Neural progenitor cell (in vitro differentiated cells): ENCODE results near the gene RSRP1.
"Not testable (repeated sequence)": the region's sequence is repeated elsewhere in the genome, so short reads cannot be mapped to it uniquely, and the experiment has no call there.

Experiments
- EZH2phosphoT487 ChIP-seq: fragments of 200-600 bp; sonication (generic); IDR thresholded peaks from 2 replicates; pipeline ENCODE4 v1.6.1; 2017; ENCODE audit warnings: antibody characterized with exemption
- TF ChIP-seq, protein P1 (sequence below): fragments of 200-600 bp; sonication (generic); IDR thresholded peaks from 2 replicates; pipeline ENCODE4 v1.5.1; 2017; ENCODE audit warnings: antibody characterized with exemption, mild to moderate bottlenecking

DNA sequence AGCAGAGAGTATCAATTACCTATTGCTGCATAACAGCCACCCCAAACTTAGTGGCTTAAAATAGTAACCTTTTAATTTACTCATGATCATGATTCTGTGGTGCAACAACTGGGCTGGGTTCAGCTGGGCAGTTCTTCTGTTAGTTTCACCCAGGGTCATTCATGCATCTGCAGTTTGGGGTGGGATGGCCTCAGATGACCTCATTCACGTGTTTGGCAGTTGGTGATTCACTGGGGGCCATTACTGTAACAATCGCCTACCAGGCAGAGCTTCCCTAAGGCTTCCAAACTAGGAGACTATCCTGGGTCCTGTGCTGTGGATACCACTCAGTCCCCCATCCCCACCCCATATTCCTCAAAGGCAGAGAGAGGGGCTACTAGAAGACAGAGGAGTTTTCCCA, 31.1 kb upstream of the RSRP1 start:
- TF ChIP-seq, protein P1, sequence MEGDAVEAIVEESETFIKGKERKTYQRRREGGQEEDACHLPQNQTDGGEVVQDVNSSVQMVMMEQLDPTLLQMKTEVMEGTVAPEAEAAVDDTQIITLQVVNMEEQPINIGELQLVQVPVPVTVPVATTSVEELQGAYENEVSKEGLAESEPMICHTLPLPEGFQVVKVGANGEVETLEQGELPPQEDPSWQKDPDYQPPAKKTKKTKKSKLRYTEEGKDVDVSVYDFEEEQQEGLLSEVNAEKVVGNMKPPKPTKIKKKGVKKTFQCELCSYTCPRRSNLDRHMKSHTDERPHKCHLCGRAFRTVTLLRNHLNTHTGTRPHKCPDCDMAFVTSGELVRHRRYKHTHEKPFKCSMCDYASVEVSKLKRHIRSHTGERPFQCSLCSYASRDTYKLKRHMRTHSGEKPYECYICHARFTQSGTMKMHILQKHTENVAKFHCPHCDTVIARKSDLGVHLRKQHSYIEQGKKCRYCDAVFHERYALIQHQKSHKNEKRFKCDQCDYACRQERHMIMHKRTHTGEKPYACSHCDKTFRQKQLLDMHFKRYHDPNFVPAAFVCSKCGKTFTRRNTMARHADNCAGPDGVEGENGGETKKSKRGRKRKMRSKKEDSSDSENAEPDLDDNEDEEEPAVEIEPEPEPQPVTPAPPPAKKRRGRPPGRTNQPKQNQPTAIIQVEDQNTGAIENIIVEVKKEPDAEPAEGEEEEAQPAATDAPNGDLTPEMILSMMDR: not testable (repeated sequence)
- not testable (repeated sequence) for TF ChIP-seq EZH2phosphoT487
